IMR-90 (cell line): ENCODE data around the gene LYZL6. TPM values are rescaled to one million over a fixed set of nuclear protein-coding genes. Genes with fewer than 3 reads are reported as not detected.

Experiments
- ATAC-seq: fragments of 200-7000 bp; cut with Tn5 transposase; 2 replicates; pipeline ENCODE4 v1.9.1; 2020; ENCODE audit warnings: low read depth, mild to moderate bottlenecking, moderate library complexity
- BruUV-seq: library from RNA; stranded (reverse); fragments of 400-500 nt; replicated peaks from 2 replicates; lab custom pipeline; 2021; lab: Mats Ljungman, UMichigan
- CTCF ChIA-PET: fragments of 300-600 bp; formaldehyde crosslinking; extraction: SDS; loops from one replicate; lab custom pipeline; 2021; ENCODE audit warnings: antibody characterized with exemption; lab: Yijun Ruan, JAX
- POLR2A ChIA-PET: fragments of 300-600 bp; sonication (Branson Sonifier 250); formaldehyde crosslinking; loops from one replicate; lab custom pipeline; 2022; ENCODE audit warnings: antibody characterized with exemption; ENCODE audit not compliant: unreplicated experiment; lab: Charles Lee
- DNase-seq: peaks from one replicate; pipeline ENCODE4 v3.0.0; 2013
- H2AFZ ChIP-seq: replicated peaks from 2 replicates; pipeline ENCODE3; 2013; ENCODE audit warnings: low read length, mild to moderate bottlenecking; ENCODE audit not compliant: poor library complexity
- H2AK5ac ChIP-seq: 2 replicates; pipeline ENCODE4 v1.6.1; 2013; ENCODE audit warnings: low read depth, low read length, inconsistent platforms
- H2AK9ac ChIP-seq: replicated peaks from 2 replicates; pipeline ENCODE3; 2013; ENCODE audit warnings: mild to moderate bottlenecking, low read depth, low read length, moderate library complexity; ENCODE audit not compliant: poor library complexity
- H2BK120ac ChIP-seq: 2 replicates; pipeline ENCODE4 v1.6.1; 2013; ENCODE audit warnings: low read depth, low read length, inconsistent platforms
- H2BK15ac ChIP-seq: 3 replicates; pipeline ENCODE4 v1.6.1; 2013; ENCODE audit warnings: low read depth, low read length, inconsistent platforms
- H2BK20ac ChIP-seq: 2 replicates; pipeline ENCODE4 v1.6.1; 2013; ENCODE audit warnings: low read depth, mild to moderate bottlenecking, inconsistent platforms, low read length, moderate library complexity
- H2BK5ac ChIP-seq: 2 replicates; pipeline ENCODE4 v1.6.1; 2013; ENCODE audit warnings: mild to moderate bottlenecking, low read depth, low read length, inconsistent platforms; ENCODE audit not compliant: poor library complexity, severe bottlenecking
- H3K14ac ChIP-seq: replicated peaks from 2 replicates; pipeline ENCODE4 v1.6.1; 2013; ENCODE audit warnings: low read depth, low read length, inconsistent platforms
- H3K18ac ChIP-seq: 2 replicates; pipeline ENCODE4 v1.6.1; 2013; ENCODE audit warnings: low read depth, low read length, control low read depth
- H3K23ac ChIP-seq: 2 replicates; pipeline ENCODE4 v1.6.1; 2013; ENCODE audit warnings: low read depth, low read length, inconsistent platforms
- H3K27ac ChIP-seq: 2 replicates; pipeline ENCODE4 v1.5.1; 2013; ENCODE audit warnings: mild to moderate bottlenecking, control low read depth, low read length; ENCODE audit not compliant: insufficient read depth
- H3K27me3 ChIP-seq: 2 replicates; pipeline ENCODE4 v1.6.1; 2013; ENCODE audit warnings: low read length; ENCODE audit not compliant: control insufficient read depth, insufficient read depth
- H3K36me3 ChIP-seq: 2 replicates; pipeline ENCODE4 v1.6.1; 2013; ENCODE audit warnings: low read length, mixed read lengths; ENCODE audit not compliant: control insufficient read depth, insufficient read depth
- H3K4ac ChIP-seq: 2 replicates; pipeline ENCODE4 v1.6.1; 2013; ENCODE audit warnings: low read depth, low read length, inconsistent platforms
- H3K4me1 ChIP-seq: 2 replicates; pipeline ENCODE4 v1.6.1; 2013; ENCODE audit warnings: low read length, mixed read lengths; ENCODE audit not compliant: control insufficient read depth, insufficient read depth
- H3K4me2 ChIP-seq: 2 replicates; pipeline ENCODE4 v1.6.1; 2013; ENCODE audit warnings: low read depth, mild to moderate bottlenecking, control low read depth, low read length, moderate library complexity
- H3K4me3 ChIP-seq: 2 replicates; pipeline ENCODE4 v1.5.1; 2013; ENCODE audit warnings: low read depth, mild to moderate bottlenecking, control low read depth, low read length, moderate library complexity; ENCODE audit not compliant: insufficient read depth
- H3K56ac ChIP-seq: 2 replicates; pipeline ENCODE4 v1.6.1; 2013; ENCODE audit warnings: low read length, inconsistent platforms; ENCODE audit not compliant: insufficient read depth; ENCODE audit errors: extremely low read depth
- H3K79me1 ChIP-seq, 2 experiments: 2 replicates each; pipeline ENCODE4 v1.6.1; 2013; ENCODE audit warnings: low read length in 2 of 2, inconsistent platforms in 1 of 2, low read depth in 1 of 2
- H3K9ac ChIP-seq: 2 replicates; pipeline ENCODE4 v1.6.1; 2013; ENCODE audit warnings: low read depth, low read length, control low read depth
- H3K9me1 ChIP-seq: 2 replicates; pipeline ENCODE4 v1.6.1; 2013; ENCODE audit warnings: low read length, inconsistent platforms; ENCODE audit not compliant: insufficient read depth
- H3K9me3 ChIP-seq: 2 replicates; pipeline ENCODE4 v1.6.1; 2013; ENCODE audit warnings: low read length; ENCODE audit not compliant: control insufficient read depth, insufficient read depth
- H4K20me1 ChIP-seq: 2 replicates; pipeline ENCODE4 v1.6.1; 2013; ENCODE audit warnings: low read length, inconsistent platforms; ENCODE audit not compliant: insufficient read depth
- H4K5ac ChIP-seq: 2 replicates; pipeline ENCODE4 v1.6.1; 2013; ENCODE audit warnings: mild to moderate bottlenecking, low read depth, low read length, control low read depth
- H4K8ac ChIP-seq, 2 experiments: 2 replicates each; pipeline ENCODE4 v1.6.1; 2013; ENCODE audit warnings: low read depth in 2 of 2, low read length in 2 of 2, control low read depth in 1 of 2, inconsistent platforms in 1 of 2
- H4K91ac ChIP-seq: 2 replicates; pipeline ENCODE4 v1.6.1; 2013; ENCODE audit warnings: low read depth, low read length, inconsistent platforms; ENCODE audit not compliant: insufficient read depth
- BHLHE40 ChIP-seq: fragments of 150-350 bp; IDR thresholded peaks from 2 replicates; pipeline ENCODE4 v1.6.1; 2016; ENCODE audit warnings: mild to moderate bottlenecking, low read depth, low read length
- FOS ChIP-seq: fragments of 150-350 bp; IDR thresholded peaks from 2 replicates; pipeline ENCODE4 v1.6.1; 2016; ENCODE audit warnings: low read depth, low read length
- MAFK ChIP-seq: IDR thresholded peaks from 2 replicates; pipeline ENCODE4 v1.6.1; 2012; ENCODE audit warnings: low read depth, low read length, improper control_type of control experiment
- MXI1 ChIP-seq: IDR thresholded peaks from 2 replicates; pipeline ENCODE4 v1.6.1; 2012; ENCODE audit warnings: low read depth, mild to moderate bottlenecking, low read length, moderate library complexity, borderline replicate concordance
- NFE2L2 ChIP-seq: fragments of 150-350 bp; IDR thresholded peaks from 2 replicates; pipeline ENCODE4 v1.6.1; 2016; ENCODE audit warnings: low read depth, mild to moderate bottlenecking, low read length
- POLR2A ChIP-seq: IDR thresholded peaks from 2 replicates; pipeline ENCODE4 v1.6.1; 2012; ENCODE audit warnings: mild to moderate bottlenecking, low read depth, low read length
- RAD21 ChIP-seq: IDR thresholded peaks from 2 replicates; pipeline ENCODE4 v1.6.1; 2012; ENCODE audit warnings: low read length, improper control_type of control experiment
- SMC3 ChIP-seq: fragments of 150-350 bp; IDR thresholded peaks from 2 replicates; pipeline ENCODE4 v1.6.1; 2016; ENCODE audit warnings: low read depth, mild to moderate bottlenecking, antibody characterized with exemption, low read length, moderate library complexity
- USF2 ChIP-seq: fragments of 150-350 bp; IDR thresholded peaks from 2 replicates; pipeline ENCODE4 v1.6.1; 2017; ENCODE audit warnings: mild to moderate bottlenecking, antibody characterized with exemption, low read length, low read depth
- WGBS, 2 experiments: methylation state at CpG; one replicate each; pipeline versions ENCODE4 v1.1.5 to v1.1.7; 2013; ENCODE audit warnings: missing lambda C conversion rate in 2 of 2; ENCODE audit not compliant: insufficient read length in 1 of 2; ENCODE audit errors: extremely low coverage in 2 of 2; 5-methylcytosine and 5-hydroxymethylcytosine counted together
- dilution Hi-C: fragments of 300-500 bp; cut with HindIII; formaldehyde crosslinking; loops from one replicate; pipeline ENCODE4 v1.14.3; 2018; ENCODE audit warnings: low sequenced_read_pairs; ENCODE audit not compliant: unreplicated experiment
- in situ Hi-C: fragments of 300-500 bp; cut with MboI; formaldehyde crosslinking; loops from 3 replicates; pipeline ENCODE4 v1.14.3; 2019; ENCODE audit warnings: low sequenced_read_pairs, inconsistent platforms, mixed read lengths
- intact Hi-C: fragments of 100-400 bp; cut with micrococcal nuclease; formaldehyde crosslinking; loops from 2 replicates; pipeline ENCODE4 v1.10.0; 2022
- polyA plus RNA-seq, 3 experiments: library from polyadenylated mRNA; depleted of rRNA; stranded (reverse); fragments of >200 nt; gene quantifications; 2 replicates each; pipeline ENCODE4 v1.2.3, GENCODE V29; 2012; ENCODE audit warnings: low replicate concordance in 1 of 3
- total RNA-seq: library from RNA; depleted of rRNA; stranded (reverse); fragments of >200 nt; gene quantifications from 2 replicates; pipeline ENCODE4 v1.2.3, GENCODE V29; 2012

LYZL6 gene
- total and polyA plus RNA-seq, 2 of the 4 experiments (the other 2 are of a cell fraction) = not detected

- no peaks in the 10 kb centered on the region for H3K79me1 ChIP-seq
- H2AFZ ChIP-seq = no peak overlapping the region
- TF ChIP-seq SMC3 (no peak), NFE2L2 (no peak), BHLHE40 (no peak), POLR2A (no peak), MXI1 (no peak), MAFK (no peak), FOS (no peak), RAD21 (no peak), USF2 (no peak)
- H3K27ac ChIP-seq = no peak overlapping the region
- no peak overlapping the region for H3K56ac ChIP-seq
- no peak overlapping the region for H3K14ac ChIP-seq
- H3K4me2 ChIP-seq = no peak overlapping the region
- H3K4me1 ChIP-seq = no peaks in the 10 kb centered on the region
- peaks cover 4% of the 10 kb centered on the region for H3K27me3 ChIP-seq
- H3K9me1 ChIP-seq = no peaks in the 10 kb centered on the region
- H2AK9ac ChIP-seq = no peak overlapping the region
- ChIA-PET POLR2A (no interaction called here), CTCF (interaction anchor here (0.6 kb wide), 1 partner anchor 45 kb away, joined by 3 read pairs; no protein-coding TSS in a partner anchor)
- dilution Hi-C loops (no loop called here), in situ Hi-C loops (no loop called here), intact Hi-C loops (no loop called here)
- H3K4ac ChIP-seq = no peak overlapping the region
- no peak overlapping the region for H3K18ac ChIP-seq
- ATAC-seq (no peak), DNase-seq (no peak)
- no peak overlapping the region for H2BK15ac ChIP-seq
- no peak overlapping the region for H4K5ac ChIP-seq
- H4K91ac ChIP-seq = no peak overlapping the region
- no CpG with 5 or more reads among the region's 9 CpGs for WGBS, 2 experiments
- H3K9ac ChIP-seq = no peak overlapping the region
- no peak overlapping the region for H2BK20ac ChIP-seq
- H3K9me3 ChIP-seq = no peaks in the 10 kb centered on the region
- H3K23ac ChIP-seq = no peak overlapping the region
- no peaks in the 10 kb centered on the region for H4K20me1 ChIP-seq
- H4K8ac ChIP-seq = no peak overlapping the region
- H3K4me3 ChIP-seq = no peak overlapping the region
- H2BK5ac ChIP-seq = no peak overlapping the region
- no TSS peak for BruUV-seq
- H3K36me3 ChIP-seq = no peaks in the 10 kb centered on the region
- H2BK120ac ChIP-seq = no peak overlapping the region
- H2AK5ac ChIP-seq = no peak overlapping the region
Measured at GRCh38 chr17:35901631-35902175, 41.8 kb downstream of the LYZL6 start.
